ENCODE results near the gene EML1. TPM values are rescaled to one million over a fixed set of nuclear protein-coding genes. Genes with fewer than 3 reads are reported as not detected.

The EML1 gene
- total RNA-seq, 3 donors from 2014 or later (not counting 1 experiment from before 2014, with no cell fraction given) = not detected

DNA sequence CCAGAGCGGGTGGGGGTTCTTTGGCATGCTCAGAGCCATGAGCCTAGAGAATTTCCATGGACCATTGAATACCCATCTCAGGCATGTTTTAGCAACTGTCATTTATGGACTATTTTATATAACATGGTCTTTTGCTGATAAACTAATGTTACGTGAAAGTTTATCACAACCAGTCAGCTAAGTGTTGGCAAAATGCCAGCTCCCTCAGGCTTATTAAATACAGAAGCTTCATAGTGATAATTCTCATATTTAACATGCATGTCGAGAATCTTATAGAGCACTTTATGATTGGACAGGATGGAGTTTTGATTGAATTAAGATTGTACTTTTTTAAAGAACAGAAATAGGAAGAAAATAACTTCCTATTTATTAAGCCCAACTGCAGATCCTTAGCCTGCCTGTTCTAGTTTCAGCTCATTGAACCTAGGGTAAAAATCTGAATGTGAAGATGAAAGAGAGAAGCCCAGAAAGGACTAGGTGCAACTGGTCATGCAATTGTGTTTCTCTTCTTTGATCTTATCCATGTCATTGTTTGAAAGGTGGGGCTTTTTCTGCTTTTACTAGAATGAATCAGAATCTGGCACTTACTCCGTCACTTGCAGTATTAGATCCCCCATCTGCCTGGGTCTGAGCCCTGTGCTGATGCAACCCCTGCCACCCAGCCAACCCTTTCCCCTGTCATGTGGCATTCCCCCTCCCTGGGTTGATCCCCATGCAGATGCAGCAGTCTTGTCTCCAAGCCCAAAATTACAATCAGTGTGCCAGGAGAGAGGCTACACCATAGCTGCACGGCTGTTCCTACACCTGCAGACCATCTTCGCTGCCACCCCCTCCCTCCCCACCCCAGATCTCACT lies 137.4 kb downstream of the EML1 start:
- no peak overlapping the region for H3K27ac ChIP-seq (ENCODE audit: low read length)
- WGBS (ENCODE audit: insufficient coverage) = 78% methylated on average over 4 of the region's 6 CpGs
- Mint-ChIP-seq H3K4me3 (no peak overlapping the region), H3K9me3 (peaks cover 0 to 3% of the 10 kb centered on the region in 2 donors), H3K36me3 (no peaks in the 10 kb centered on the region), H3K27me3 (ENCODE audit: low read depth in 2 of 2) (peaks cover 7 to 22% of the 10 kb centered on the region in 2 donors), H3K27ac (no peak overlapping the region), H3K4me1 (peaks cover 0 to 9% of the 10 kb centered on the region in 2 donors)
- no peaks in the 10 kb centered on the region for H3K9me3 ChIP-seq (ENCODE audit: control insufficient read depth, insufficient read depth, low read length)
- ATAC-seq (no peak), DNase-seq (no peak)
- H3K27me3 ChIP-seq (ENCODE audit: control insufficient read depth, insufficient read depth, low read length) = no peaks in the 10 kb centered on the region
- H3K4me1 ChIP-seq (ENCODE audit: control insufficient read depth, insufficient read depth, low read length) = no peaks in the 10 kb centered on the region
- intact Hi-C loops (cut with micrococcal nuclease) = no loop called here
- TF ChIP-seq, protein P1, sequence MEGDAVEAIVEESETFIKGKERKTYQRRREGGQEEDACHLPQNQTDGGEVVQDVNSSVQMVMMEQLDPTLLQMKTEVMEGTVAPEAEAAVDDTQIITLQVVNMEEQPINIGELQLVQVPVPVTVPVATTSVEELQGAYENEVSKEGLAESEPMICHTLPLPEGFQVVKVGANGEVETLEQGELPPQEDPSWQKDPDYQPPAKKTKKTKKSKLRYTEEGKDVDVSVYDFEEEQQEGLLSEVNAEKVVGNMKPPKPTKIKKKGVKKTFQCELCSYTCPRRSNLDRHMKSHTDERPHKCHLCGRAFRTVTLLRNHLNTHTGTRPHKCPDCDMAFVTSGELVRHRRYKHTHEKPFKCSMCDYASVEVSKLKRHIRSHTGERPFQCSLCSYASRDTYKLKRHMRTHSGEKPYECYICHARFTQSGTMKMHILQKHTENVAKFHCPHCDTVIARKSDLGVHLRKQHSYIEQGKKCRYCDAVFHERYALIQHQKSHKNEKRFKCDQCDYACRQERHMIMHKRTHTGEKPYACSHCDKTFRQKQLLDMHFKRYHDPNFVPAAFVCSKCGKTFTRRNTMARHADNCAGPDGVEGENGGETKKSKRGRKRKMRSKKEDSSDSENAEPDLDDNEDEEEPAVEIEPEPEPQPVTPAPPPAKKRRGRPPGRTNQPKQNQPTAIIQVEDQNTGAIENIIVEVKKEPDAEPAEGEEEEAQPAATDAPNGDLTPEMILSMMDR (IDR thresholded peaks at IDR 0.05) = no peak
- H3K36me3 ChIP-seq (ENCODE audit: control insufficient read depth, insufficient read depth, low read length) = no peaks in the 10 kb centered on the region
- no peak overlapping the region for H3K4me3 ChIP-seq (ENCODE audit: low read length)

- Mint-ChIP-seq H3K4me1 (peaks cover 0 to 9% of the 10 kb centered on the region in 2 donors), H3K36me3 (no peaks in the 10 kb centered on the region), H3K27ac (no peak overlapping the region), H3K9me3 (peaks cover 0 to 3% of the 10 kb centered on the region in 2 donors), H3K4me3 (no peak overlapping the region), H3K27me3 (ENCODE audit: low read depth in 2 of 2) (peaks cover 8 to 22% of the 10 kb centered on the region in 2 donors)
- Histone ChIP-seq H3K4me1 (ENCODE audit: control insufficient read depth, insufficient read depth, low read length) (no peaks in the 10 kb centered on the region), H3K27me3 (ENCODE audit: control insufficient read depth, insufficient read depth, low read length) (no peaks in the 10 kb centered on the region), H3K27ac (ENCODE audit: low read length) (no peak overlapping the region), H3K4me3 (ENCODE audit: low read length) (no peak overlapping the region), H3K9me3 (ENCODE audit: control insufficient read depth, insufficient read depth, low read length) (no peaks in the 10 kb centered on the region), H3K36me3 (ENCODE audit: control insufficient read depth, insufficient read depth, low read length) (no peaks in the 10 kb centered on the region)
- intact Hi-C loops (cut with micrococcal nuclease) = no loop called here
- ATAC-seq = no peak
- WGBS (ENCODE audit: insufficient coverage) = 90% methylated on average over 4 of the region's 4 CpGs
- TF ChIP-seq, protein P1 (IDR thresholded peaks at IDR 0.05) = no peak
- no peak for DNase-seq
Observed at GRCh38 chr14:99931308-99931707, 138.1 kb downstream of the EML1 start.

DNA sequence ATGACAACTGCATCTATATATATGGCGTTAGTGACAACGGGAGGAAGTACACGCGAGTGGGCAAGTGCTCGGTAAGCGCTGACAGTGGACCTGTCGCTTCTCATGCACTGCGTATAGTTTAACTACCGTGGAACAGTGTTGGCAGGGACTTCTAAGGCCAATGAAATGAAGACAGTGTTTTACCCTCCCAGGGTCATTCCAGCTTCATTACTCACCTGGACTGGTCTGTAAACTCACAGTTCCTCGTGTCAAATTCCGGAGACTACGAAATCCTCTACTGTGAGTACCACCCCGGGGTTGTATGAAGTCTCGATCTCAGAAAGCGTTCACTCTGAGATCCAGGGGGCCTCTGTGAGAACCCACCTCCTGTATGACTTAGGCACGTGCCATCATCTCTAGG lies 142.8 kb downstream of the EML1 start:
- intact Hi-C loops (cut with micrococcal nuclease) = no loop called here
- Histone ChIP-seq H3K9me3 (ENCODE audit: control insufficient read depth, insufficient read depth, low read length) (no peaks in the 10 kb centered on the region), H3K4me1 (ENCODE audit: control insufficient read depth, insufficient read depth, low read length) (no peaks in the 10 kb centered on the region), H3K36me3 (ENCODE audit: control insufficient read depth, insufficient read depth, low read length) (no peaks in the 10 kb centered on the region), H3K4me3 (ENCODE audit: low read length) (no peak overlapping the region), H3K27me3 (ENCODE audit: control insufficient read depth, insufficient read depth, low read length) (no peaks in the 10 kb centered on the region), H3K27ac (ENCODE audit: low read length) (no peak overlapping the region)
- 93% methylated on average over 16 of the region's 16 CpGs for WGBS (ENCODE audit: insufficient coverage)
- H3K4me1 Mint-ChIP-seq = no peaks in the 10 kb centered on the region
- no peak for DNase-seq
- H3K27ac Mint-ChIP-seq = no peak overlapping the region
- TF ChIP-seq, protein P1 (IDR thresholded peaks at IDR 0.05) = no peak
- no peaks in the 10 kb centered on the region for H3K36me3 Mint-ChIP-seq
- ATAC-seq = no peak
- H3K9me3 Mint-ChIP-seq = no peaks in the 10 kb centered on the region
- peaks cover 11 to 12% of the 10 kb centered on the region in 2 donors for H3K27me3 Mint-ChIP-seq (ENCODE audit: low read depth in 2 of 2)
- H3K4me3 Mint-ChIP-seq = no peak overlapping the region

Measured in natural killer cell (primary cell).